HepG2 (cell line): ENCODE results near the gene ZPR1. TPM values are rescaled to one million over a fixed set of nuclear protein-coding genes. Genes with fewer than 3 reads are reported as not detected.

Source experiments
- ETV6 ChIP-seq: sonication (generic); formaldehyde crosslinking; conservative IDR thresholded peaks from 2 replicates; pipeline ENCODE4 v1.4.0; 2020; ENCODE audit warnings: missing genetic modification reagents
- FOSL2 ChIP-seq: sonication (generic); formaldehyde crosslinking; IDR thresholded peaks from 2 replicates; pipeline ENCODE4 v1.4.0; 2020; ENCODE audit warnings: missing genetic modification reagents
- HOXA3 ChIP-seq: sonication (generic); formaldehyde crosslinking; IDR thresholded peaks from 2 replicates; pipeline ENCODE4 v1.5.0; 2020; ENCODE audit warnings: missing genetic modification reagents
- KMT2B ChIP-seq: IDR thresholded peaks from 2 replicates; pipeline ENCODE4 v1.6.1; 2016; ENCODE audit warnings: missing genetic modification reagents, missing compliant biosample characterization
- SRSF1 ChIP-seq: fragments of 200-400 bp; formaldehyde crosslinking; optimal IDR thresholded peaks from 2 replicates; pipeline ENCODE3; 2017; ENCODE audit warnings: mild to moderate bottlenecking, low read depth, low read length, moderate library complexity
- XBP1 ChIP-seq: sonication (generic); formaldehyde crosslinking; IDR thresholded peaks from 2 replicates; pipeline ENCODE4 v1.5.0; 2020; ENCODE audit warnings: missing genetic modification reagents
- ZNF160 ChIP-seq: sonication (generic); formaldehyde crosslinking; IDR thresholded peaks from 2 replicates; pipeline ENCODE4 v1.8.0; 2022; ENCODE audit warnings: mild to moderate bottlenecking, inconsistent platforms, missing genetic modification reagents
- ZNF34 ChIP-seq: sonication (generic); formaldehyde crosslinking; IDR thresholded peaks from 2 replicates; pipeline ENCODE4 v1.4.0; 2020; ENCODE audit warnings: mild to moderate bottlenecking, missing genetic modification reagents, borderline replicate concordance
- ZNF773 ChIP-seq: sonication (generic); formaldehyde crosslinking; IDR thresholded peaks from 2 replicates; pipeline ENCODE4 v1.4.0; 2020; ENCODE audit warnings: missing genetic modification reagents, borderline replicate concordance
- ZNF788 ChIP-seq: sonication (generic); formaldehyde crosslinking; IDR thresholded peaks from 2 replicates; pipeline ENCODE4 v1.5.0; 2020; ENCODE audit warnings: mild to moderate bottlenecking, missing genetic modification reagents, borderline replicate concordance
- ZNF83 ChIP-seq: sonication (generic); formaldehyde crosslinking; IDR thresholded peaks from 2 replicates; pipeline ENCODE4 v1.4.0; 2020; ENCODE audit warnings: missing genetic modification reagents, mild to moderate bottlenecking, borderline replicate concordance
- polyA plus RNA-seq, 8 experiments: library from polyadenylated mRNA; depleted of rRNA in 3 of 8; stranded (reverse) in 7 of 8; unstranded in 1 of 8; fragments of >200 nt; fragmentation: Illumina TruSeq in 4 of 8; extraction: Trizol in 4 of 8; gene quantifications; 2 replicates each; pipeline versions ENCODE4 v1.2.1 to v1.2.3, GENCODE V29; 2011 to 2016; ENCODE audit warnings: low read depth in 4 of 8, missing spikeins in 1 of 8, mixed read lengths in 1 of 8; ENCODE audit not compliant: insufficient read depth in 1 of 8
- total RNA-seq, 5 experiments: library from RNA; depleted of rRNA; stranded (reverse); fragments of >200 nt; fragmentation: Illumina TruSeq; extraction: Trizol; gene quantifications; 2 replicates each; pipeline ENCODE4 v1.2.3, GENCODE V29; 2016; ENCODE audit warnings: low read depth in 1 of 5
- TF ChIP-seq, protein P1 (sequence below): sonication (generic); formaldehyde crosslinking; IDR thresholded peaks from 2 replicates; pipeline ENCODE4 v1.9.0; 2021; ENCODE audit warnings: mild to moderate bottlenecking, missing genetic modification reagents
- TF ChIP-seq, protein P2 (sequence below): conservative IDR thresholded peaks from 2 replicates; pipeline ENCODE4 v1.6.1; 2018; ENCODE audit warnings: missing genetic modification reagents
- TF ChIP-seq, protein P3 (sequence below): sonication (generic); formaldehyde crosslinking; IDR thresholded peaks from 2 replicates; pipeline ENCODE4 v1.4.0; 2020; ENCODE audit warnings: mild to moderate bottlenecking, missing genetic modification reagents, borderline replicate concordance
- TF ChIP-seq, protein P4 (sequence below): sonication (generic); formaldehyde crosslinking; IDR thresholded peaks from 2 replicates; pipeline ENCODE4 v1.8.1; 2022; ENCODE audit warnings: mild to moderate bottlenecking, missing genetic modification reagents
- TF ChIP-seq, protein P5 (sequence below): sonication (generic); formaldehyde crosslinking; IDR thresholded peaks from 2 replicates; pipeline ENCODE4 v1.4.0; 2020; ENCODE audit warnings: missing genetic modification reagents, borderline replicate concordance

Gene ZPR1
- total and polyA plus RNA-seq, 2 of the 13 experiments (the other 11 are each of a cell fraction or from before 2014, with no cell fraction given), result 40.0 to 79.3 TPM

DNA sequence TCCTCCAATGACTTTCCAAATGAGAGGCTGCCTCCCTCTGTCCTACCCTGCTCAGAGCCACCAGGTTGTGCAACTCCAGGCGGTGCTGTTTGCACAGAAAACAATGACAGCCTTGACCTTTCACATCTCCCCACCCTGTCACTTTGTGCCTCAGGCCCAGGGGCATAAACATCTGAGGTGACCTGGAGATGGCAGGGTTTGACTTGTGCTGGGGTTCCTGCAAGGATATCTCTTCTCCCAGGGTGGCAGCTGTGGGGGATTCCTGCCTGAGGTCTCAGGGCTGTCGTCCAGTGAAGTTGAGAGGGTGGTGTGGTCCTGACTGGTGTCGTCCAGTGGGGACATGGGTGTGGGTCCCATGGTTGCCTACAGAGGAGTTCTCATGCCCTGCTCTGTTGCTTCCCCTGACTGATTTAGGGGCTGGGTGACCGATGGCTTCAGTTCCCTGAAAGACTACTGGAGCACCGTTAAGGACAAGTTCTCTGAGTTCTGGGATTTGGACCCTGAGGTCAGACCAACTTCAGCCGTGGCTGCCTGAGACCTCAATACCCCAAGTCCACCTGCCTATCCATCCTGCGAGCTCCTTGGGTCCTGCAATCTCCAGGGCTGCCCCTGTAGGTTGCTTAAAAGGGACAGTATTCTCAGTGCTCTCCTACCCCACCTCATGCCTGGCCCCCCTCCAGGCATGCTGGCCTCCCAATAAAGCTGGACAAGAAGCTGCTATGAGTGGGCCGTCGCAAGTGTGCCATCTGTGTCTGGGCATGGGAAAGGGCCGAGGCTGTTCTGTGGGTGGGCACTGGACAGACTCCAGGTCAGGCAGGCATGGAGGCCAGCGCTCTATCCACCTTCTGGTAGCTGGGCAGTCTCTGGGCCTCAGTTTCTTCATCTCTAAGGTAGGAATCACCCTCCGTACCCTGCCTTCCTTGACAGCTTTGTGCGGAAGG is 44.8 kb upstream of the ZPR1 start (continued):
- TF ChIP-seq ZNF788 (CRISPR knock-in tag) (peak; percentile 93; the same call in 1 of the 2 replicates), ZNF34 (CRISPR knock-in tag) (peak; percentile 85; the same call in 1 of the 2 replicates), HOXA3 (peak; percentile 92), FOSL2 (CRISPR knock-in tag) (peak; percentile 90), ETV6 (CRISPR knock-in tag) (no peak), KMT2B (CRISPR knock-in tag) (no peak), ZNF83 (CRISPR knock-in tag) (no peak), ZNF160 (CRISPR knock-in tag) (peak; percentile 39; the same call in 1 of the 2 replicates), ZNF773 (no peak; the same call in 1 of the 2 replicates), SRSF1 (no peak), XBP1 (CRISPR knock-in tag) (no peak)
- TF ChIP-seq, protein P1, sequence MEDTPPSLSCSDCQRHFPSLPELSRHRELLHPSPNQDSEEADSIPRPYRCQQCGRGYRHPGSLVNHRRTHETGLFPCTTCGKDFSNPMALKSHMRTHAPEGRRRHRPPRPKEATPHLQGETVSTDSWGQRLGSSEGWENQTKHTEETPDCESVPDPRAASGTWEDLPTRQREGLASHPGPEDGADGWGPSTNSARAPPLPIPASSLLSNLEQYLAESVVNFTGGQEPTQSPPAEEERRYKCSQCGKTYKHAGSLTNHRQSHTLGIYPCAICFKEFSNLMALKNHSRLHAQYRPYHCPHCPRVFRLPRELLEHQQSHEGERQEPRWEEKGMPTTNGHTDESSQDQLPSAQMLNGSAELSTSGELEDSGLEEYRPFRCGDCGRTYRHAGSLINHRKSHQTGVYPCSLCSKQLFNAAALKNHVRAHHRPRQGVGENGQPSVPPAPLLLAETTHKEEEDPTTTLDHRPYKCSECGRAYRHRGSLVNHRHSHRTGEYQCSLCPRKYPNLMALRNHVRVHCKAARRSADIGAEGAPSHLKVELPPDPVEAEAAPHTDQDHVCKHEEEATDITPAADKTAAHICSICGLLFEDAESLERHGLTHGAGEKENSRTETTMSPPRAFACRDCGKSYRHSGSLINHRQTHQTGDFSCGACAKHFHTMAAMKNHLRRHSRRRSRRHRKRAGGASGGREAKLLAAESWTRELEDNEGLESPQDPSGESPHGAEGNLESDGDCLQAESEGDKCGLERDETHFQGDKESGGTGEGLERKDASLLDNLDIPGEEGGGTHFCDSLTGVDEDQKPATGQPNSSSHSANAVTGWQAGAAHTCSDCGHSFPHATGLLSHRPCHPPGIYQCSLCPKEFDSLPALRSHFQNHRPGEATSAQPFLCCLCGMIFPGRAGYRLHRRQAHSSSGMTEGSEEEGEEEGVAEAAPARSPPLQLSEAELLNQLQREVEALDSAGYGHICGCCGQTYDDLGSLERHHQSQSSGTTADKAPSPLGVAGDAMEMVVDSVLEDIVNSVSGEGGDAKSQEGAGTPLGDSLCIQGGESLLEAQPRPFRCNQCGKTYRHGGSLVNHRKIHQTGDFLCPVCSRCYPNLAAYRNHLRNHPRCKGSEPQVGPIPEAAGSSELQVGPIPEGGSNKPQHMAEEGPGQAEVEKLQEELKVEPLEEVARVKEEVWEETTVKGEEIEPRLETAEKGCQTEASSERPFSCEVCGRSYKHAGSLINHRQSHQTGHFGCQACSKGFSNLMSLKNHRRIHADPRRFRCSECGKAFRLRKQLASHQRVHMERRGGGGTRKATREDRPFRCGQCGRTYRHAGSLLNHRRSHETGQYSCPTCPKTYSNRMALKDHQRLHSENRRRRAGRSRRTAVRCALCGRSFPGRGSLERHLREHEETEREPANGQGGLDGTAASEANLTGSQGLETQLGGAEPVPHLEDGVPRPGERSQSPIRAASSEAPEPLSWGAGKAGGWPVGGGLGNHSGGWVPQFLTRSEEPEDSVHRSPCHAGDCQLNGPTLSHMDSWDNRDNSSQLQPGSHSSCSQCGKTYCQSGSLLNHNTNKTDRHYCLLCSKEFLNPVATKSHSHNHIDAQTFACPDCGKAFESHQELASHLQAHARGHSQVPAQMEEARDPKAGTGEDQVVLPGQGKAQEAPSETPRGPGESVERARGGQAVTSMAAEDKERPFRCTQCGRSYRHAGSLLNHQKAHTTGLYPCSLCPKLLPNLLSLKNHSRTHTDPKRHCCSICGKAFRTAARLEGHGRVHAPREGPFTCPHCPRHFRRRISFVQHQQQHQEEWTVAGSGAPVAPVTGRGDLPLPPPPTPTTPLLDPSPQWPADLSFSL (CRISPR knock-in tag), result no peak
- TF ChIP-seq, protein P2, sequence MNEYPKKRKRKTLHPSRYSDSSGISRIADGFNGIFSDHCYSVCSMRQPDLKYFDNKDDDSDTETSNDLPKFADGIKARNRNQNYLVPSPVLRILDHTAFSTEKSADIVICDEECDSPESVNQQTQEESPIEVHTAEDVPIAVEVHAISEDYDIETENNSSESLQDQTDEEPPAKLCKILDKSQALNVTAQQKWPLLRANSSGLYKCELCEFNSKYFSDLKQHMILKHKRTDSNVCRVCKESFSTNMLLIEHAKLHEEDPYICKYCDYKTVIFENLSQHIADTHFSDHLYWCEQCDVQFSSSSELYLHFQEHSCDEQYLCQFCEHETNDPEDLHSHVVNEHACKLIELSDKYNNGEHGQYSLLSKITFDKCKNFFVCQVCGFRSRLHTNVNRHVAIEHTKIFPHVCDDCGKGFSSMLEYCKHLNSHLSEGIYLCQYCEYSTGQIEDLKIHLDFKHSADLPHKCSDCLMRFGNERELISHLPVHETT (CRISPR knock-in tag), result peak; percentile 70
- TF ChIP-seq, protein P3, sequence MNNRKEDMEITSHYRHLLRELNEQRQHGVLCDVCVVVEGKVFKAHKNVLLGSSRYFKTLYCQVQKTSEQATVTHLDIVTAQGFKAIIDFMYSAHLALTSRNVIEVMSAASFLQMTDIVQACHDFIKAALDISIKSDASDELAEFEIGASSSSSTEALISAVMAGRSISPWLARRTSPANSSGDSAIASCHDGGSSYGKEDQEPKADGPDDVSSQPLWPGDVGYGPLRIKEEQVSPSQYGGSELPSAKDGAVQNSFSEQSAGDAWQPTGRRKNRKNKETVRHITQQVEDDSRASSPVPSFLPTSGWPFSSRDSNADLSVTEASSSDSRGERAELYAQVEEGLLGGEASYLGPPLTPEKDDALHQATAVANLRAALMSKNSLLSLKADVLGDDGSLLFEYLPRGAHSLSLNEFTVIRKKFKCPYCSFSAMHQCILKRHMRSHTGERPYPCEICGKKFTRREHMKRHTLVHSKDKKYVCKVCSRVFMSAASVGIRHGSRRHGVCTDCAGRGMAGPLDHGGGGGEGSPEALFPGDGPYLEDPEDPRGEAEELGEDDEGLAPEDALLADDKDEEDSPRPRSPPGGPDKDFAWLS (CRISPR knock-in tag), result no peak
- TF ChIP-seq, protein P4, sequence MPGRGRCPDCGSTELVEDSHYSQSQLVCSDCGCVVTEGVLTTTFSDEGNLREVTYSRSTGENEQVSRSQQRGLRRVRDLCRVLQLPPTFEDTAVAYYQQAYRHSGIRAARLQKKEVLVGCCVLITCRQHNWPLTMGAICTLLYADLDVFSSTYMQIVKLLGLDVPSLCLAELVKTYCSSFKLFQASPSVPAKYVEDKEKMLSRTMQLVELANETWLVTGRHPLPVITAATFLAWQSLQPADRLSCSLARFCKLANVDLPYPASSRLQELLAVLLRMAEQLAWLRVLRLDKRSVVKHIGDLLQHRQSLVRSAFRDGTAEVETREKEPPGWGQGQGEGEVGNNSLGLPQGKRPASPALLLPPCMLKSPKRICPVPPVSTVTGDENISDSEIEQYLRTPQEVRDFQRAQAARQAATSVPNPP (CRISPR knock-in tag), result peak; percentile 82; the same call in 1 of the 2 replicates
- TF ChIP-seq, protein P5, sequence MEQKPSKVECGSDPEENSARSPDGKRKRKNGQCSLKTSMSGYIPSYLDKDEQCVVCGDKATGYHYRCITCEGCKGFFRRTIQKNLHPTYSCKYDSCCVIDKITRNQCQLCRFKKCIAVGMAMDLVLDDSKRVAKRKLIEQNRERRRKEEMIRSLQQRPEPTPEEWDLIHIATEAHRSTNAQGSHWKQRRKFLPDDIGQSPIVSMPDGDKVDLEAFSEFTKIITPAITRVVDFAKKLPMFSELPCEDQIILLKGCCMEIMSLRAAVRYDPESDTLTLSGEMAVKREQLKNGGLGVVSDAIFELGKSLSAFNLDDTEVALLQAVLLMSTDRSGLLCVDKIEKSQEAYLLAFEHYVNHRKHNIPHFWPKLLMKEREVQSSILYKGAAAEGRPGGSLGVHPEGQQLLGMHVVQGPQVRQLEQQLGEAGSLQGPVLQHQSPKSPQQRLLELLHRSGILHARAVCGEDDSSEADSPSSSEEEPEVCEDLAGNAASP, result peak; percentile 98
